Brain microvascular endothelial cell (primary cell): ENCODE measurements around the gene RIBC2.

Experiments
- DNase-seq: peaks from one replicate; pipeline ENCODE4 v3.0.0-alpha.2; 2020
- H3K27ac ChIP-seq: fragments of 250-450 bp; sonication (Bioruptor Pico); 2 replicates; pipeline ENCODE4 v1.5.1; 2020; ENCODE audit warnings: mild to moderate bottlenecking, moderate library complexity
- H3K27me3 ChIP-seq: fragments of 250-450 bp; sonication (Bioruptor Pico); replicated peaks from 2 replicates; pipeline ENCODE4 v1.5.1; 2020; ENCODE audit warnings: mild to moderate bottlenecking
- H3K36me3 ChIP-seq: fragments of 250-450 bp; sonication (Bioruptor Pico); replicated peaks from 2 replicates; pipeline ENCODE4 v1.5.1; 2020; ENCODE audit warnings: mild to moderate bottlenecking
- H3K4me3 ChIP-seq: 2 replicates; pipeline ENCODE4 v1.5.1; 2011; ENCODE audit warnings: low read depth, mild to moderate bottlenecking, control low read depth, low read length, moderate library complexity
- in situ Hi-C: cut with HindIII; loops from 2 replicates; pipeline ENCODE4 v1.10.0; 2017; ENCODE audit warnings: low sequenced_read_pairs, low pct_ligation_motif_present
- TF ChIP-seq, protein P1 (sequence below): IDR thresholded peaks from 2 replicates; pipeline ENCODE4 v1.5.1; 2011; ENCODE audit warnings: low read depth, mild to moderate bottlenecking, moderate library complexity, low read length, control low read depth, inconsistent platforms; ENCODE audit errors: missing control alignments

RIBC2 gene

GRCh38 chr22:45453764-45454163 lies 40.3 kb downstream of the RIBC2 start:
- no peak overlapping the region for H3K4me3 ChIP-seq
- no peak overlapping the region for H3K27ac ChIP-seq
- no peaks in the 10 kb centered on the region for H3K27me3 ChIP-seq
- in situ Hi-C loops = no loop called here
- TF ChIP-seq, protein P1, sequence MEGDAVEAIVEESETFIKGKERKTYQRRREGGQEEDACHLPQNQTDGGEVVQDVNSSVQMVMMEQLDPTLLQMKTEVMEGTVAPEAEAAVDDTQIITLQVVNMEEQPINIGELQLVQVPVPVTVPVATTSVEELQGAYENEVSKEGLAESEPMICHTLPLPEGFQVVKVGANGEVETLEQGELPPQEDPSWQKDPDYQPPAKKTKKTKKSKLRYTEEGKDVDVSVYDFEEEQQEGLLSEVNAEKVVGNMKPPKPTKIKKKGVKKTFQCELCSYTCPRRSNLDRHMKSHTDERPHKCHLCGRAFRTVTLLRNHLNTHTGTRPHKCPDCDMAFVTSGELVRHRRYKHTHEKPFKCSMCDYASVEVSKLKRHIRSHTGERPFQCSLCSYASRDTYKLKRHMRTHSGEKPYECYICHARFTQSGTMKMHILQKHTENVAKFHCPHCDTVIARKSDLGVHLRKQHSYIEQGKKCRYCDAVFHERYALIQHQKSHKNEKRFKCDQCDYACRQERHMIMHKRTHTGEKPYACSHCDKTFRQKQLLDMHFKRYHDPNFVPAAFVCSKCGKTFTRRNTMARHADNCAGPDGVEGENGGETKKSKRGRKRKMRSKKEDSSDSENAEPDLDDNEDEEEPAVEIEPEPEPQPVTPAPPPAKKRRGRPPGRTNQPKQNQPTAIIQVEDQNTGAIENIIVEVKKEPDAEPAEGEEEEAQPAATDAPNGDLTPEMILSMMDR = no peak
- H3K36me3 ChIP-seq = no peaks in the 10 kb centered on the region
- no peak for DNase-seq

GRCh38 chr22:45454275-45454674 lies 40.8 kb downstream of the RIBC2 start:
- TF ChIP-seq, protein P1 = no peak
- Histone ChIP-seq H3K36me3 (no peaks in the 10 kb centered on the region), H3K27ac (no peak overlapping the region), H3K27me3 (no peaks in the 10 kb centered on the region), H3K4me3 (no peak overlapping the region)
- in situ Hi-C loops = no loop called here
- no peak for DNase-seq

- TF ChIP-seq, protein P1 = no peak
Observed at GRCh38 chr22:45455212-45455611, 41.7 kb downstream of the RIBC2 start.

DNA sequence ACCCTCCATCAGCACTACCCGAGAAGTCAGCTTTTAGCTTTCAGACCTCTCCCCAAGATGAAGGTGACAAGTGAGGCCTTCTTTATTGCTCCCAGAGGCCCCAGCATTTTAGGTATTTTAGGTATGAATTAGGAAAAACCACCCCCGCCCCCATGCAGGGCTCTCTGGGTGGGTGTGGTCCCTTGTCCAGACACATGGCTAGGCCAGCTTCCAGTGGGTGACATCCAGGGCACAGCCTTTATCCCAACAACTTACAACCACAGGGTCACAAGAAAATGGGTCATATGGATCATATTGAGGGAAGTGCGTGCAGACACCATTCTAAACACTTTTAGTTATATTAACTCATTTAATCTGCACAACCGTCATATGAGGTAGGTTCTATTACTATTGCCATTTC lies 42.1 kb downstream of the RIBC2 start:
- Histone ChIP-seq H3K27me3 (no peaks in the 10 kb centered on the region), H3K4me3 (no peak overlapping the region), H3K27ac (no peak overlapping the region), H3K36me3 (no peaks in the 10 kb centered on the region)
- TF ChIP-seq, protein P1 = no peak
- in situ Hi-C loops = no loop called here
- DNase-seq = no peak

More at GRCh38 chr22:45455212-45455611, 41.7 kb downstream of the RIBC2 start:
- no peak overlapping the region for H3K4me3 ChIP-seq
- in situ Hi-C loops = no loop called here
- no peak overlapping the region for H3K27ac ChIP-seq
- no peaks in the 10 kb centered on the region for H3K36me3 ChIP-seq
- DNase-seq = no peak
- H3K27me3 ChIP-seq = no peaks in the 10 kb centered on the region

DNA sequence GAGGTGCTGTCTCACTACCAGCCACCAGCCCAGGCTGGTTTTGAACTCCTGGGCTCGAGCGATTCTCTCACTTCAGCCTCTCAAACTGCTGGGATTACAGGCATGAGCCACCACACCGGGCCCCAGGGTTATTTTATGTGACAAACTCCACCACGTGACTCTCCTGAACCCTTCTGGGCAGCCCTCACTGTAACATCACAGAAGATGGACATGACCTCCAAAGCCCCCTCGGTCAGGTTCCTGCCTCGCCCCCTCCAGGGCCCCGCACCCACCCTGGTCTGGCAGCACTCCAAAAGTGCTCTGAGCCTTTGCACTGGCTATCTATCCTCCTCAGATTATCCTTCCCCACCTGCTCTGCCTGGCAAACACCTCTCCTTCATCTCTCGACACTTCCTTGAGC lies 43.3 kb downstream of the RIBC2 start:
- no peaks in the 10 kb centered on the region for H3K36me3 ChIP-seq
- no peaks in the 10 kb centered on the region for H3K27me3 ChIP-seq
- no peak overlapping the region for H3K4me3 ChIP-seq
- in situ Hi-C loops = no loop called here
- no peak for DNase-seq
- no peak overlapping the region for H3K27ac ChIP-seq
- TF ChIP-seq, protein P1 = no peak

DNA sequence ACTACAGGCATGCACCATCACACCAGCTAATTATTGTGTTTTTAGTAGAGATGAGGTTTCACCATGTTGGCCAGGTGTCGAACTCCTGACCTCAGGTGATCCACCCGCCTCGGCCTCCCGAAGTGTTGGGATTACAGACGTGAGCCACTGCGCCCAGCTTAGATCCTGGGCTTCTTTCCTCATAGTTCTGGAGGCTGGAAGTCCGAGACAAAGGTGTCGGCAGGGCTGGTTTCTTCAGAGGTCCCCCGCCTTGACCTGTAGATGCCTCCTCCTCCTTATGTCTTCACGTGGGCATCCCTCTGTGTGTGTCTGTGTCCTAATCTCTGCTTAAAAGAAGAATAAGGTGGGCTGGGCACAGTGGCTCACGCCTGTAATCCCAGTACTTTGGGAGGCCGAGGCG lies 45.0 kb downstream of the RIBC2 start:
- H3K4me3 ChIP-seq = no peak overlapping the region

More for the DNA sequence above, 45.0 kb downstream of the RIBC2 start:
- in situ Hi-C loops = no loop called here
- no peak overlapping the region for H3K27ac ChIP-seq
- DNase-seq = no peak
- H3K36me3 ChIP-seq = no peaks in the 10 kb centered on the region
- TF ChIP-seq, protein P1 = no peak
- no peaks in the 10 kb centered on the region for H3K27me3 ChIP-seq
